HL-60 (cell line): ENCODE data around the gene SORBS2.

Experiments
- DNase-seq, 2 experiments: peaks; one replicate each; pipeline ENCODE4 v3.0.0-alpha.2; 2010 to 2020; ENCODE audit warnings: low read depth in 1 of 2, low spot score in 1 of 2
- H3K27ac ChIP-seq: fragments of 250-450 bp; sonication (Bioruptor Pico); replicated peaks from 2 replicates; pipeline ENCODE4 v1.5.1; 2020; ENCODE audit warnings: mild to moderate bottlenecking, moderate library complexity
- H3K27me3 ChIP-seq: fragments of 250-450 bp; sonication (Bioruptor Pico); 2 replicates; pipeline ENCODE4 v1.5.1; 2021; ENCODE audit warnings: mild to moderate bottlenecking, moderate library complexity; ENCODE audit not compliant: insufficient read depth, poor library complexity, severe bottlenecking
- H3K4me3 ChIP-seq: replicated peaks from 2 replicates; pipeline ENCODE4 v1.5.1; 2011; ENCODE audit warnings: mild to moderate bottlenecking, control low read depth, low read length; ENCODE audit not compliant: insufficient read depth
- GABPA ChIP-seq: IDR thresholded peaks from 2 replicates; pipeline ENCODE4 v1.6.1; 2012; ENCODE audit warnings: low read depth
- POLR2AphosphoS5 ChIP-seq: IDR thresholded peaks from 2 replicates; pipeline ENCODE4 v1.6.1; 2012; ENCODE audit warnings: low read depth
- SPI1 ChIP-seq: IDR thresholded peaks from 2 replicates; pipeline ENCODE4 v1.6.1; 2012; ENCODE audit warnings: low read depth, mild to moderate bottlenecking, borderline replicate concordance
- TF ChIP-seq, protein P1 (sequence below): IDR thresholded peaks from 2 replicates; pipeline ENCODE4 v1.6.1; 2012; ENCODE audit warnings: low read depth; ENCODE audit not compliant: insufficient replicate concordance
- TF ChIP-seq, protein P2 (sequence below): IDR thresholded peaks from one replicate; pipeline ENCODE4 v1.5.1; 2011; ENCODE audit warnings: low read length, control low read depth, inconsistent platforms; ENCODE audit not compliant: insufficient read depth

The SORBS2 gene

DNA sequence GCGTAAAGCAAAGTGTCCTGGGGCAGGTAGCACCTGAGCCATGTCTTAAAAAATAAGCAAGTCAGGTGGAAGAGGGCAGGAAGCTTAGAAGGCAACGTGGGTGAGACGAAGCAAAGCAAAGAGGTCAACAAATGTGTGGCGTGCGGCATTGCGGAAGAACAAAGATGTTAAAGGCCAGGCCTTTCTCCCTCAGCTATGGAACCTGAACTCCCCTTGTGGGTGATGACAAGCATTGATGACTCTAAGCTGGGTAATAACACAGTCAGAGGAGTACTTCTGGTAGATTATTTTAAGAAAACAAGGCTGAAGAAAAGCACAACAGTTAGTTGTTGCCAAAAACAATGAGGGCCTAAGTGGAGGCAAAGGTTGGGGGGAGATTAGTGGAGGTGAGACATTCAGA is 29.0 kb upstream of the SORBS2 start:
- Histone ChIP-seq H3K4me3 (no peak overlapping the region), H3K27me3 (no peaks in the 10 kb centered on the region), H3K27ac (no peak overlapping the region)
- no peak for DNase-seq
- TF ChIP-seq GABPA (no peak), POLR2AphosphoS5 (no peak), SPI1 (no peak)
- TF ChIP-seq, protein P1, sequence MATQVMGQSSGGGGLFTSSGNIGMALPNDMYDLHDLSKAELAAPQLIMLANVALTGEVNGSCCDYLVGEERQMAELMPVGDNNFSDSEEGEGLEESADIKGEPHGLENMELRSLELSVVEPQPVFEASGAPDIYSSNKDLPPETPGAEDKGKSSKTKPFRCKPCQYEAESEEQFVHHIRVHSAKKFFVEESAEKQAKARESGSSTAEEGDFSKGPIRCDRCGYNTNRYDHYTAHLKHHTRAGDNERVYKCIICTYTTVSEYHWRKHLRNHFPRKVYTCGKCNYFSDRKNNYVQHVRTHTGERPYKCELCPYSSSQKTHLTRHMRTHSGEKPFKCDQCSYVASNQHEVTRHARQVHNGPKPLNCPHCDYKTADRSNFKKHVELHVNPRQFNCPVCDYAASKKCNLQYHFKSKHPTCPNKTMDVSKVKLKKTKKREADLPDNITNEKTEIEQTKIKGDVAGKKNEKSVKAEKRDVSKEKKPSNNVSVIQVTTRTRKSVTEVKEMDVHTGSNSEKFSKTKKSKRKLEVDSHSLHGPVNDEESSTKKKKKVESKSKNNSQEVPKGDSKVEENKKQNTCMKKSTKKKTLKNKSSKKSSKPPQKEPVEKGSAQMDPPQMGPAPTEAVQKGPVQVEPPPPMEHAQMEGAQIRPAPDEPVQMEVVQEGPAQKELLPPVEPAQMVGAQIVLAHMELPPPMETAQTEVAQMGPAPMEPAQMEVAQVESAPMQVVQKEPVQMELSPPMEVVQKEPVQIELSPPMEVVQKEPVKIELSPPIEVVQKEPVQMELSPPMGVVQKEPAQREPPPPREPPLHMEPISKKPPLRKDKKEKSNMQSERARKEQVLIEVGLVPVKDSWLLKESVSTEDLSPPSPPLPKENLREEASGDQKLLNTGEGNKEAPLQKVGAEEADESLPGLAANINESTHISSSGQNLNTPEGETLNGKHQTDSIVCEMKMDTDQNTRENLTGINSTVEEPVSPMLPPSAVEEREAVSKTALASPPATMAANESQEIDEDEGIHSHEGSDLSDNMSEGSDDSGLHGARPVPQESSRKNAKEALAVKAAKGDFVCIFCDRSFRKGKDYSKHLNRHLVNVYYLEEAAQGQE: no peak
- TF ChIP-seq, protein P2, sequence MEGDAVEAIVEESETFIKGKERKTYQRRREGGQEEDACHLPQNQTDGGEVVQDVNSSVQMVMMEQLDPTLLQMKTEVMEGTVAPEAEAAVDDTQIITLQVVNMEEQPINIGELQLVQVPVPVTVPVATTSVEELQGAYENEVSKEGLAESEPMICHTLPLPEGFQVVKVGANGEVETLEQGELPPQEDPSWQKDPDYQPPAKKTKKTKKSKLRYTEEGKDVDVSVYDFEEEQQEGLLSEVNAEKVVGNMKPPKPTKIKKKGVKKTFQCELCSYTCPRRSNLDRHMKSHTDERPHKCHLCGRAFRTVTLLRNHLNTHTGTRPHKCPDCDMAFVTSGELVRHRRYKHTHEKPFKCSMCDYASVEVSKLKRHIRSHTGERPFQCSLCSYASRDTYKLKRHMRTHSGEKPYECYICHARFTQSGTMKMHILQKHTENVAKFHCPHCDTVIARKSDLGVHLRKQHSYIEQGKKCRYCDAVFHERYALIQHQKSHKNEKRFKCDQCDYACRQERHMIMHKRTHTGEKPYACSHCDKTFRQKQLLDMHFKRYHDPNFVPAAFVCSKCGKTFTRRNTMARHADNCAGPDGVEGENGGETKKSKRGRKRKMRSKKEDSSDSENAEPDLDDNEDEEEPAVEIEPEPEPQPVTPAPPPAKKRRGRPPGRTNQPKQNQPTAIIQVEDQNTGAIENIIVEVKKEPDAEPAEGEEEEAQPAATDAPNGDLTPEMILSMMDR: no peak

DNA sequence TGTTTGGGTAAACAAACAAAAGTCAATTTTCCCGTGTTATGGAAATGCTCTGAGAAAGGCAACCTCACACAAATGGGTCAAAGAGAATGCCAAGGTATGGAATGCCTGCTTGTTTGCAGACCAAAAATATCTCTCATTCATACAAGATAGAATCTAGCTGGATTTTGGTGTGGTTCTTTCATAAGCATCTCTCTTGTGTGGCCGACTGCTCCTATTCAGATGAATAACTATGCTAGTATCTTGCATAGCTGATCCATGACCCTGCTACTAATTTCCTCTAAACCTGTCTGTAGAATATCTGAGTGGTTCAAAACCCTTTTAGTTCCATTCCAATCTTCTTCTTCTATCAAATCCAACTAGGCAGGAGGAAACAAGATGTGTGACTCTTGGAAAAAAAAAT is 28.2 kb upstream of the SORBS2 start:
- Histone ChIP-seq H3K4me3 (no peak overlapping the region), H3K27me3 (no peaks in the 10 kb centered on the region), H3K27ac (no peak overlapping the region)
- TF ChIP-seq, protein P1: no peak
- TF ChIP-seq SPI1: no peak
- TF ChIP-seq POLR2AphosphoS5: no peak
- TF ChIP-seq, protein P2: no peak
- no peak for DNase-seq

DNA sequence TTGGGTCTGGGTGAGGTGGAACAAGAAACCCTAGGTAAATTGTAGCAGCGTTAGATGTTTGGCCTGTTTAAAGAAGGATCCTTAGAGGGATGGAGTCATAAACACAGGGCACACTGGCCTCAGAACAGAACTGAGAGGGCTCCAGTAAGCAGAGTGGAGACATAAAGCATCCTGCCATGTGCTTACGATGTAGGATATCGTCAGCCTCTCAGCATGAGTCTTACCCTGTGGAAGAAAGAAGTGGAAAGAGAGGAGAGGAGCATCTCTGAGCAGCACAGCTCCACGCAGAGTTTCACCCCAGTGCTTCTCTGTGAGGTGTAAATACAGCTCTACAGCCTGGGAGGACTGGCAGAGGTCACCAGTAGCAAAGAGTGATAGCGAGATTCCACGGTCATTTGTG is 27.8 kb upstream of the SORBS2 start:
- Histone ChIP-seq H3K27me3 (no peaks in the 10 kb centered on the region), H3K4me3 (no peak overlapping the region), H3K27ac (no peak overlapping the region)
- TF ChIP-seq SPI1 (no peak), GABPA (no peak), POLR2AphosphoS5 (no peak)
- TF ChIP-seq, protein P1: no peak
- TF ChIP-seq, protein P2: no peak
- DNase-seq: no peak
